ENCODE measurements around the gene CDHR2.

DNA sequence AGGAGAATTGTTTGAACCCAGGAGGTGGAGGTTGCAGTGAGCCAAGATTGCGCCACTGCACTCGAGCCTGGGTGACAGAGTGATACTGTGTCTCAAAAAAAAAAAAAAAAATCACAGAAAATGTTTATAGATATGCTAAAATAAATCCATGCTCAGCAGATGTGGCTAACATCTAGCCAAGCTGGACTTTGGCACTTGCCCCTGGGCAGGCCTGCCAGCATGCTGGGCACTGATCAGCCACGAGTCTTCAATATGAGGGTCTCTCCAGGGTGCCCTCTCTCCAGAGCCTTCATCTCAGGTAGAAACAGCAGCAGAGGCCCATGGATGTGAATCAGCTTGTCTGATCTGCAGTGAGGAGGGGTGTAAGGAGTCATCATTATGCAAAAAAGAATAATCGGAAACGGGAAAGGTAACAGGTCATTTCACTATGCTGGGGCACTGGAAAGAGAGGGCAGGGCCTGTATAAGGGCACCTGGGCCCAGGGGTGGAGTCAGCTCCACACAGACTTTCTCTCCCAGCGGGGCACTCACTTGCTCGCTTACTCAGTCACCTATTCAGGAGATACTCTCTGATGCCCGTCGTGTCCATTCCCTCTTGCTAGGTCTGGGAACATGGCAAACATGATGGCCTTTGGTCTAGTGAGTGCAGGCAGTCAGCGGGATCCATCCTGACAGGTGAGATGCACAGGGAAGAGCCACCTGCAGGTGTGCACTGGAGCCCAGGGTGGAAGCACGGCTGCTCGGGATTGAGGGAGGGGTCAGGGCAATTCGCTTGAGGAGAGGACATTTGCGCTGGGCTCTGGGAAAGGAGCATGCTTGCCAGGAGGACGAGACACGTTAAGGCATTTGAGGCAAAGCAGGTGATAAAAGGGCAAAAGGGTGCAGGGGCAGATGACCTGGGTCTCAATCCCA lies 29.1 kb upstream of the CDHR2 start:
- TF ChIP-seq CEBPB (IDR thresholded peaks at IDR 0.05; ENCODE audit: low read depth) = no peak
- TF ChIP-seq, protein P1, sequence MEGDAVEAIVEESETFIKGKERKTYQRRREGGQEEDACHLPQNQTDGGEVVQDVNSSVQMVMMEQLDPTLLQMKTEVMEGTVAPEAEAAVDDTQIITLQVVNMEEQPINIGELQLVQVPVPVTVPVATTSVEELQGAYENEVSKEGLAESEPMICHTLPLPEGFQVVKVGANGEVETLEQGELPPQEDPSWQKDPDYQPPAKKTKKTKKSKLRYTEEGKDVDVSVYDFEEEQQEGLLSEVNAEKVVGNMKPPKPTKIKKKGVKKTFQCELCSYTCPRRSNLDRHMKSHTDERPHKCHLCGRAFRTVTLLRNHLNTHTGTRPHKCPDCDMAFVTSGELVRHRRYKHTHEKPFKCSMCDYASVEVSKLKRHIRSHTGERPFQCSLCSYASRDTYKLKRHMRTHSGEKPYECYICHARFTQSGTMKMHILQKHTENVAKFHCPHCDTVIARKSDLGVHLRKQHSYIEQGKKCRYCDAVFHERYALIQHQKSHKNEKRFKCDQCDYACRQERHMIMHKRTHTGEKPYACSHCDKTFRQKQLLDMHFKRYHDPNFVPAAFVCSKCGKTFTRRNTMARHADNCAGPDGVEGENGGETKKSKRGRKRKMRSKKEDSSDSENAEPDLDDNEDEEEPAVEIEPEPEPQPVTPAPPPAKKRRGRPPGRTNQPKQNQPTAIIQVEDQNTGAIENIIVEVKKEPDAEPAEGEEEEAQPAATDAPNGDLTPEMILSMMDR (IDR thresholded peaks at IDR 0.05 in 2 of 3, conservative IDR thresholded peaks at IDR 0.05 in 1 of 3; ENCODE audit: borderline replicate concordance in 1 of 3, insufficient read depth in 1 of 3, low read depth in 2 of 3, low read length in 2 of 3) = no peak
- TF ChIP-seq, protein P2, sequence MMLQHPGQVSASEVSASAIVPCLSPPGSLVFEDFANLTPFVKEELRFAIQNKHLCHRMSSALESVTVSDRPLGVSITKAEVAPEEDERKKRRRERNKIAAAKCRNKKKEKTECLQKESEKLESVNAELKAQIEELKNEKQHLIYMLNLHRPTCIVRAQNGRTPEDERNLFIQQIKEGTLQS (IDR thresholded peaks at IDR 0.05) = no peak
- no peak for TF ChIP-seq ZNF274 (IDR thresholded peaks at IDR 0.05; ENCODE audit: low read depth, low read length)
- TF ChIP-seq YY1 (IDR thresholded peaks at IDR 0.05; ENCODE audit: extremely low read depth, insufficient replicate concordance, low read depth, low read length) = no peak
- TF ChIP-seq RAD21 (IDR thresholded peaks at IDR 0.05; ENCODE audit: low read depth) = no peak
- no peak for TF ChIP-seq POLR2A (IDR thresholded peaks at IDR 0.05; ENCODE audit: borderline replicate concordance, extremely low read depth, insufficient read depth, insufficient read length)
- TF ChIP-seq POLR2AphosphoS5 (IDR thresholded peaks at IDR 0.05; ENCODE audit: low read depth, low read length) = no peak
- TF ChIP-seq EZH2 (IDR thresholded peaks at IDR 0.05) = no peak
- TF ChIP-seq, protein P3, sequence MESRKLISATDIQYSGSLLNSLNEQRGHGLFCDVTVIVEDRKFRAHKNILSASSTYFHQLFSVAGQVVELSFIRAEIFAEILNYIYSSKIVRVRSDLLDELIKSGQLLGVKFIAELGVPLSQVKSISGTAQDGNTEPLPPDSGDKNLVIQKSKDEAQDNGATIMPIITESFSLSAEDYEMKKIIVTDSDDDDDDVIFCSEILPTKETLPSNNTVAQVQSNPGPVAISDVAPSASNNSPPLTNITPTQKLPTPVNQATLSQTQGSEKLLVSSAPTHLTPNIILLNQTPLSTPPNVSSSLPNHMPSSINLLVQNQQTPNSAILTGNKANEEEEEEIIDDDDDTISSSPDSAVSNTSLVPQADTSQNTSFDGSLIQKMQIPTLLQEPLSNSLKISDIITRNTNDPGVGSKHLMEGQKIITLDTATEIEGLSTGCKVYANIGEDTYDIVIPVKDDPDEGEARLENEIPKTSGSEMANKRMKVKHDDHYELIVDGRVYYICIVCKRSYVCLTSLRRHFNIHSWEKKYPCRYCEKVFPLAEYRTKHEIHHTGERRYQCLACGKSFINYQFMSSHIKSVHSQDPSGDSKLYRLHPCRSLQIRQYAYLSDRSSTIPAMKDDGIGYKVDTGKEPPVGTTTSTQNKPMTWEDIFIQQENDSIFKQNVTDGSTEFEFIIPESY (IDR thresholded peaks at IDR 0.05; ENCODE audit: extremely low read depth, insufficient replicate concordance, low read length) = no peak
- no peak for TF ChIP-seq ZFX (IDR thresholded peaks at IDR 0.05)
- TF ChIP-seq, protein P4, sequence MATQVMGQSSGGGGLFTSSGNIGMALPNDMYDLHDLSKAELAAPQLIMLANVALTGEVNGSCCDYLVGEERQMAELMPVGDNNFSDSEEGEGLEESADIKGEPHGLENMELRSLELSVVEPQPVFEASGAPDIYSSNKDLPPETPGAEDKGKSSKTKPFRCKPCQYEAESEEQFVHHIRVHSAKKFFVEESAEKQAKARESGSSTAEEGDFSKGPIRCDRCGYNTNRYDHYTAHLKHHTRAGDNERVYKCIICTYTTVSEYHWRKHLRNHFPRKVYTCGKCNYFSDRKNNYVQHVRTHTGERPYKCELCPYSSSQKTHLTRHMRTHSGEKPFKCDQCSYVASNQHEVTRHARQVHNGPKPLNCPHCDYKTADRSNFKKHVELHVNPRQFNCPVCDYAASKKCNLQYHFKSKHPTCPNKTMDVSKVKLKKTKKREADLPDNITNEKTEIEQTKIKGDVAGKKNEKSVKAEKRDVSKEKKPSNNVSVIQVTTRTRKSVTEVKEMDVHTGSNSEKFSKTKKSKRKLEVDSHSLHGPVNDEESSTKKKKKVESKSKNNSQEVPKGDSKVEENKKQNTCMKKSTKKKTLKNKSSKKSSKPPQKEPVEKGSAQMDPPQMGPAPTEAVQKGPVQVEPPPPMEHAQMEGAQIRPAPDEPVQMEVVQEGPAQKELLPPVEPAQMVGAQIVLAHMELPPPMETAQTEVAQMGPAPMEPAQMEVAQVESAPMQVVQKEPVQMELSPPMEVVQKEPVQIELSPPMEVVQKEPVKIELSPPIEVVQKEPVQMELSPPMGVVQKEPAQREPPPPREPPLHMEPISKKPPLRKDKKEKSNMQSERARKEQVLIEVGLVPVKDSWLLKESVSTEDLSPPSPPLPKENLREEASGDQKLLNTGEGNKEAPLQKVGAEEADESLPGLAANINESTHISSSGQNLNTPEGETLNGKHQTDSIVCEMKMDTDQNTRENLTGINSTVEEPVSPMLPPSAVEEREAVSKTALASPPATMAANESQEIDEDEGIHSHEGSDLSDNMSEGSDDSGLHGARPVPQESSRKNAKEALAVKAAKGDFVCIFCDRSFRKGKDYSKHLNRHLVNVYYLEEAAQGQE (IDR thresholded peaks at IDR 0.05; ENCODE audit: low read depth) = no peak
- TF ChIP-seq EZH2phosphoT487 (IDR thresholded peaks at IDR 0.05; ENCODE audit: borderline replicate concordance) = no peak

All from HCT116 (cell line).